RCC 7860 (cell line): ENCODE measurements around the gene FAT1.

ENCODE experiments used
- DNase-seq: peaks from one replicate; pipeline ENCODE4 v3.0.0-alpha.2; 2015; ENCODE audit warnings: low spot score
- FAIRE-seq: peaks from 2 replicates; lab custom pipeline; 2012; peaks lifted over from hg19 to GRCh38; lab: Jason Lieb, UNC

The FAT1 gene

GRCh38 chr4:186700746-186701145, 22.9 kb downstream of the FAT1 start:
- DNase-seq (peak; percentile 3), FAIRE-seq (no peak)

- DNase-seq: no peak
- FAIRE-seq: no peak
Observed at GRCh38 chr4:186699881-186700397, 23.7 kb downstream of the FAT1 start.

- FAIRE-seq (no peak), DNase-seq (no peak)
Observed at GRCh38 chr4:186699298-186699697, 24.4 kb downstream of the FAT1 start.

- FAIRE-seq (no peak), DNase-seq (no peak)
Observed at GRCh38 chr4:186698525-186698924, 25.1 kb downstream of the FAT1 start.

DNA sequence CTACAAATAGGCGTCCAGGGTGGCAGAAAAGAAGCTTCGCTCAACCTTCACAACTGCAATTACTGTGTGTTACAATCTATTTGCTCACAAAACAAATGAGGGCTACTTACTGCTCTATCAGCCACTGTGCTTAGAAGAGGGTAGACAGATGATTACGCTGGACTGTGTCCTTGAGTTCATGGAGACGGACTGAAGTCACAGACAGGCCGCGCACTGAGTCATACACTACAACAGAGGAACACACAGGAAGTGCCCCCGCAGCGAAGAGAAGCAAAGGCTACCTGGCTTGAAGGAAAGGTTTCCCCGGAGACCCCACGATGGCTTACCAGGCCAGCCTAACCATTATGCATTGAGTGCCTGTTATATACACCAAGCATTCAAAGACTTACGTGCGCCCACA, 25.6 kb downstream of the FAT1 start:
- DNase-seq: no peak
- no peak for FAIRE-seq

DNA sequence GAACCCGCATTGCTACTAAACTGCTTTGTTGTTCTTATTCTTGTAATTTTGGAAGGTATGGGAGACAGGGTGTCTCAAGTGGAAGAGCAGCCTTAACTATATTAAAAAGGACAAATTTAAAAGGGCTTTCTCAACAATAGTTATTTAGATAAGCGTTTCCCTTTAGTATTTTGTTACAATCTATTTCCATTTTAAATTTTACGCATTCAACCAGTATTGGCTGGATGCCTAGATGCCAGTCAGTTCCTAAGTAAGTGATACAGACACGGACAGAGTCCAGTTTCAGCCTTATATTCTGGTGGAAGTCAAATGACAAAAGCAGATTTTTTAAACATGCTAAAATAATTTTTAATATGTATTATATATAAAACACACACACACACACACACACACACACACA, 28.3 kb downstream of the FAT1 start:
- FAIRE-seq (no peak), DNase-seq (no peak)

DNA sequence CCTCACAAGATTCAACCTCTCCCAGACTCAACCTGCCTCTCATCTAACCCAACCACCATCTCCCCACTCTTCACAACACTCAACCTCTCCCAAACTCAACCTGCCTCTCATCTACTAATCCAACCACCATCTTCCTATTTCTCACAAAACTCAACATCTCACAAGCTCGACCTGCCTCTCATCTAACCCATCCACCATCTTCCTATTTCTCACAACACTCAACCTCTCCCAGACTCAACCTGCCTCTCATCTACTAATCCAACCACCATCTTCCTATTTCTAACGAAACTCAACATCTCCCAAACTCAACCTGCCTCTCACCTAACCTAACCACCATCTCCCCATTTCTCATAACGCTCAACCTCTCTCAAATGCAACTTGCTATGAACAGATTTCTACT, 29.8 kb downstream of the FAT1 start:
- no peak for FAIRE-seq
- no peak for DNase-seq

GRCh38 chr4:186693159-186693815, 30.4 kb downstream of the FAT1 start:
- FAIRE-seq (peak; percentile 36), DNase-seq (peak; percentile 43)

- FAIRE-seq: no peak
Observed at GRCh38 chr4:186691396-186691795, 32.3 kb downstream of the FAT1 start.

GRCh38 chr4:186689476-186689875, 34.2 kb downstream of the FAT1 start:
- FAIRE-seq (peak; percentile 20), DNase-seq (no peak)

More at GRCh38 chr4:186691396-186691795, 32.3 kb downstream of the FAT1 start:
- DNase-seq: no peak

- FAIRE-seq (no peak), DNase-seq (no peak)
Observed at GRCh38 chr4:186688150-186688943, 35.3 kb downstream of the FAT1 start.

- FAIRE-seq: no peak
Observed at GRCh38 chr4:186687265-186687664, 36.4 kb downstream of the FAT1 start.

GRCh38 chr4:186685767-186686183, 37.9 kb downstream of the FAT1 start:
- peak; percentile 90 for DNase-seq
- peak; percentile 93 for FAIRE-seq

More at GRCh38 chr4:186687265-186687664, 36.4 kb downstream of the FAT1 start:
- no peak for DNase-seq

DNA sequence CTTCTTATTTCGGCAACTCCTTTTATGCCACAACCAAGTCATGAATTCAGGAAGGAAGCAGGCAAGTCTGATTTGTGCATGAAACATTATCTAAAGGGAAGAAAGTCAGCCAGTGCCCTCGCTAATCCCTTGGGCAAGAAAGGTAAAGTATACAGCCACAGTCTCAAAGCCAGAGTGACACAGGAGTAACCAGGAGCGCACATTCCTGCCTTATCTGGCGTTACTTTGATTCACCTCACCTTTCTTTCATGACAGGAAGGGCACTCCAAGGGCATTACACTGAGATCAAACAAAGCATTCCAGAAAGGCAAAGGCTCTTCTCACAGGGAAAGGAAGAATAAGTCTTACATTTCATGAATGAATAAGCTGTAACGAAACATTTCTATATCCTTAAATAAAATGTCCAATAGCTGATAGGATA, 38.8 kb downstream of the FAT1 start:
- DNase-seq (peak; percentile 43), FAIRE-seq (peak; percentile 2)

DNA sequence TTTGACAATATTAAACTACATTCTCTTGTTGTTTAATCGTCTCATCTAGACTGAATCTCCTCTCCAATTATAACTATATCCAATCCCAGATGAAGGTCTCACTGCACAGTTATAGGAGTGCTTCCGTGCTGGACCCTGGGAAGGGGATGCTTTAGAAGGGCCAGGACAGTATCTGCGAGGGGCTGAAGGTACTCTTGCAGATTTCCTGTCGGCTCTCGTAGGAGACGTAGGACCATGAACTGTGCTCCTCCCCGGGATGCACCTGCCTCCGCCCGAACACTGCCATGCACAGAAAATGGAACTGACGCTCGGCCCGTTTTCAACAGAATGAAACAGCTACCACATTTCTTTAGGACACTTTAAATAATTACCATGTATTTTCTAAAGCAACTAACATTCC, 39.4 kb downstream of the FAT1 start:
- FAIRE-seq: no peak
- DNase-seq: no peak

GRCh38 chr4:186680641-186681040, 43.0 kb downstream of the FAT1 start:
- no peak for DNase-seq
- no peak for FAIRE-seq

DNA sequence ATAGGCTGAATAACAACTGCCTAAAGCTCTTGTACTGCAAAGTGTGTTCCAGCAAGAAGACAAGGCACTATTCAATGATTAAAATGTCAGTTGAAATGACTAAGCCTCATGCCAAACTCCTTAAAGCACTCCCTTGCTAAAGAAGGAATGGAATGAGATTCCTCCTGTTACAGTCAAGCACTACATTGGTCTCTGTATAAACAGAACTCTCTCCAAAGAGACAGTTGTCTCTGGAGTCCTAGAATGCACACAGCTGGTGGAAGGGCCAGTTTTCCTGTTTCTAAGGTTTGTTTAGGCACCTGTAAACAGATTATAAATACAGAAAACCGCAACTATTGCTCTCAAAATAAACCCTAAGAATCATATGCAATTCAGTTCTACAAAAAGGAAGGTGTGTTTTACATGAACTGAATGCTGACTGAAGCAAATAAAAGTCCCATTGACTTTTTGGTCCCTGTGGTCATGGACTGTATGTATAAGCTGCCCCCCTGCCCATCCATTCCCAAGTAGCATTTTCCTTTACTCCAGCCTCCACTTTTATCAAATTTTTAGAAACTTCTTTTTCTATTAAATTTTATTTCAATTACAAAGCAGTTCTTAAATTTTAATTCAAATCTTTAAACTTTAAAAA, 47.0 kb downstream of the FAT1 start:
- FAIRE-seq (peak; percentile 89), DNase-seq (peak; percentile 84)

- FAIRE-seq (no peak), DNase-seq (no peak)
Observed at GRCh38 chr4:186669735-186670134, 53.9 kb downstream of the FAT1 start.

DNA sequence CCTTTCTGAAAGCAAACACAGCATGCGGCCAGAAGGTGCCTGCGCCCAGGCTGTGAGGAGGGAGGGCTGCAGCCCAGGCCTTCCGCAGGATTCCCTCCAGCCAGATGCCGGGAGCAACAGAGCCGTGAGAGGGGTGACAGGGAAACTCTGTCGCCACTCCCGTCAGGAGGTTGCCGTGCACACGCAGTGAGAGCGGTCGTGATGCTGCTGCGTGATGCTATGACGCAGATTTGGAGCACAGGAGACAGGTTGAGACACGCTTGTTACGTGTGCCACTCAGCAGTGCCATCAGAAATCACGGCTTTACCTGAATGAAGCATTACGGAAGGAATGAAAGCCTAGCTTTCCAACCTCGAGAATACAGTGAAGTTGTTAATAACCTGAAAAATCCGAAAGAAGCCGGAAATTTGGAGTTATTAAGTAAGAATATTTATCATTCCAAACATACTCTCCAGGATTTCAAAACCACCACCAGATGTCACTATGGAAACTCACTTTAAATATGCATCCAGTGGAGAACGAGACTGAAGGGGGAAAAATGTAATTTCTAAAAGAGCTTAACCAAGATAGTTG, 54.4 kb downstream of the FAT1 start:
- DNase-seq: no peak
- FAIRE-seq: no peak

- DNase-seq: no peak
- FAIRE-seq: no peak
Observed at GRCh38 chr4:186666750-186667149, 56.9 kb downstream of the FAT1 start.

DNA sequence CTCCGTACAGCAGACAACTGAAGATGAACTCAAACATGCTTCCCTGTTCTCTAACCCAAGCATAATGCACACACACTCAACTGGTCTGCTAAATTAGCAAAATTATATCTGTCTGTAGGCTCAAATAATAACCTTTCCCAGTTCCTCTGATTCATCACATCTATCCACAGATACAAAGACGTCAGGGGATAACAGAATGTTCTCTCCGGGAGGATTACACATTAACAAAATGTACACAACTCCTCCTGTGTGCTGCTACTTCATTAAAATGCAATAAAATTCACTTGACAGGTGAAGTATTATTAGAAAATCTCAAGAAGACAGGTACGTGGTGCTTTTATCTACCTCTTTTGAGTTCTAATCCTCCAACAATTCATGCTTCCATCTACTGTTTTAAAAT, 57.4 kb downstream of the FAT1 start:
- FAIRE-seq (peak; percentile 60), DNase-seq (peak; percentile 4)
